AG20443 (cell line): ENCODE data around the gene KCNT2.

Experiments used
- DNase-seq: peaks from one replicate; pipeline ENCODE4 v3.0.0; 2012; ENCODE audit warnings: low spot score, mixed read lengths

KCNT2 gene

DNA sequence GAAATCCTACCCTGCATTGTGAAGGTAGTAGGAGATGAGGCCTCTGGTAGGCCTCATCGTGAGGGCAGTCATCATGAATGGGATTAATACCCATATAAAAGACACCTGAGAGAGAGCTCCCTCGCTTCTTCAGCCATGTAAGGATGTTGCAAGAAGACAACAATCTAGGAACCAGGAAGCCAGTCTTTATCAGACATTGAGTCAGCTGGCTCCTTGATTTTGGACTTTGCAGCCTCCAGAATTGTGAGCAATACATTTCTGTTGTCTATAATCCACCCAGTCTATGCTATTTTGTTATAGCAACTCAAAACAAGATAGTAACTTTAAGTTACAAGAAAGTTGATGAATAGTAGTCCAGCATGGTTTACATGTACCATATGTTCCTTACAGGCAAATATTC is 208.5 kb downstream of the KCNT2 start:
- DNase-seq = no peak

DNA sequence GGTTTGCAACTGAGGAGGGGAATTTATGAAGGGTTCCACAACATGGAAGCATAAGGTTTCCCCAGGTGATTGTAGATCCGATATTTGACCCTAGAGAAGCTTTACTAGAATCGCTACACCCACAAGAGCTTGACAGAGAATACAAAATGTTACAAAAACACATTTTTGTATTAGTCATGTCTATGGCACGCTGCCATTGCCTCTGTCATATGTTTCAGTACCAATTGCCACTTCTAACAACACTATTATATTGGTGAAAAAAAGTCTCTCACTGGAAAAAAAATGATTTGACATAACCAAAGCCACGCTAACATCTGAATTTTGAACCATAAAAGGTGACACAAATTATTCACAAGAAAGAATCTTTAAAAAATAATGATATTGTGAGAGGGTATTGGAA is 214.5 kb downstream of the KCNT2 start:
- peak; percentile 13 for DNase-seq

DNA sequence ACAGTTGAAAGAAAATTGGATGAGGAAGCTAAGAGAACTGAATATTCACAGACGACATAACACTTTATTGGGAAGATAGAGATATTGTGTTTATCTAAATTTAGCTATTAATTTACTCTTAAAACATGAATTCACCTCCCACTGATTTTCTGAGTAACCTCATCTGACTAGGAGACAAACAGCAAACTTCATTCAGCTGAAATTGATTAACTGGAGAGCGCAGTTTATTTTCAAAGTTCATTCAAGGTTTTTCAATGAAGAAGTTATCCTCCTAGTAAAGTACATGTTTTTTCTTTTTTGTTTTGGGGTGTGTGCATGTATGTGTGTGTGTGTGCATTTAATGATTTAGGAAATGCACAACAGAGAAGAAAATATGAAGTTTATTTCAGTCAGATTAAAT is 215.0 kb downstream of the KCNT2 start:
- no peak for DNase-seq

DNA sequence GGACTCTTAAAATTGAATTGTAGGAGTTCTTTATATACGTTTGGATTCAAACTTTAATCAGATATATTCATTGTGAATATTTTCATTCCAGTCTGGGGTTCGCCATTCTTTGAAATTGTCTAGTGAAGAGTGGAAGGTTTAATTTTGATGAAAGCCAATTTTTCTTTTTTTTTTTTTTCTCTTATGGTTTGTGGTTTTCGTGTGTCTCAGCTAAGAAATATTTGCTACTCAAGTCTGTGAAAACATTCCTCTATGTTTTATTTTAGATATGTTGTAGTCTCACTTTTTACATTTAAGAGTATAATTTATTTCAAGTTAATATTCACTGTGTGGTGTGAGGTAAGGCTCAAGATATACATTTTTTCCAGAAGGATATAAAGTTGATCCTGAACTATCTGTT is 220.5 kb downstream of the KCNT2 start:
- peak; percentile 14 for DNase-seq

DNA sequence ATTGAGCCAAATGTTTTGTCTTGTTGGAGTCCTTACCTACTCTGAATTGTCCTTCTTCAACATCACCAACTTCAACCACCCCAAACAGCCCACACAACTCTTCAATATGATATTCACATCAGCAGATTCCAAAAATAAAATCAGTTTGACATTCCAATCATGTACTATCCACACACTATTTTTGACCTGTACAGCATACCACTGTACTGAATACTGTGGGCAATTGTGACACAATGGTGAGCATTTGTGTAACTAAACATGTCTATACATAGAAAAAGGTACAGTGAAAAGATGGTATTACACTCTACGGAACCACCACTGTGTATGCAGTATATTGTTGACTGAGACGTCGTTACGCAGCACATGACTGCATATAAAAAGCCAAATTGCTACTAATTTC is 223.1 kb downstream of the KCNT2 start:
- DNase-seq = no peak

DNA sequence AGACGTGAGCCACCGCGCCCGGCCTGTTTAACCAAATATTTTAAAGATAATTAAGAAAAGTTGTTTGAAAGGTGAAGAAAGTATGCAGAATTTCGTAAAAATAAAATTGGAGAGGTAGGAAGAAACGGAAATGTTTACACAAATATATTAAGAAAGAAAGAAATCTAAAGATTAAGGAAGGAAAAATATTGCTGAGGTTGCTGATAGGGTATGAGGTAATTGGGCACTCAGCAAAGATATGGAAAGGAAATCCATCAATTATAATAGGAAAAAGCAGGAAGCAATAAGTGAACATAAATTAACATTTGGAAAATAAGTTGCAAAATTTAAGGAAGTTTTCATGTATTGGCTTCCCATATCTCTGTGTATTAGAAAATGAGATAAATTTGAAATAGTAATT is 225.9 kb downstream of the KCNT2 start:
- no peak for DNase-seq

DNA sequence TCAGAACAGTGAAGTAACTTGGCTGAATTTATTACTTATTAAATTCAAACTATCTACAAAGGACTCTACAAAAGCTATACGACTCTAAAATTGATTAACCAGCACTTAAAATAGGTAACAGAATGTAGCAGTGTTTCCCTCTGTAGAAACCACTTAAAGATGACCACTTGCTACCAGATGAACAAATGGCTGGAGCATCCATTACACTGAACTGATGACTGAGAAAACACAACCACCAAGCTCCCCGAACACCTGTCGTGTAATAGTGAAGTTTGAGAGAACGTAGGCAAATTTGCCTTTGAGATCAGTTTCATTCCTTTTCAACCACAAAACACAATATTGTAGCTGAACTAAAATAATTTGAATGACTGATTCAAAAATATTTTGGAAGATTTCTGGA is 226.7 kb downstream of the KCNT2 start:
- DNase-seq = no peak

DNA sequence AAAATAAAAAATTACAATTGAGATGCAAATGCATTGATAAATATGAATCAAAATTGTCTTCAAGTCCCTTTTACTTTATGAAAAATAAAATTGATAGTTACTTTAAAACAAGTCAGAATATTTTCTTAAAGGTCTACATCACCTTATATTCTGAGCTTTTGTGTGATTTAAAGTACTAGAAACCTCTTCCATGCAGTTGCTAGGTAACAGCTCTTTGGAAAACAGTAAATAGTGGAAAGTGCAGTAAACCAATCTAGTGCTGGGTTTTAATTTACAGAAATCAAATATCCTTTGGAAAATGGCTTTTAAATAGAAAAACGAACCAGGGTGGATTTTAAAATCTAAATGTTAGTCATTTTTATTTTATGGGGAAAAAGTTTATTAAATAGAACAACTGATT is 227.9 kb downstream of the KCNT2 start:
- no peak for DNase-seq

DNA sequence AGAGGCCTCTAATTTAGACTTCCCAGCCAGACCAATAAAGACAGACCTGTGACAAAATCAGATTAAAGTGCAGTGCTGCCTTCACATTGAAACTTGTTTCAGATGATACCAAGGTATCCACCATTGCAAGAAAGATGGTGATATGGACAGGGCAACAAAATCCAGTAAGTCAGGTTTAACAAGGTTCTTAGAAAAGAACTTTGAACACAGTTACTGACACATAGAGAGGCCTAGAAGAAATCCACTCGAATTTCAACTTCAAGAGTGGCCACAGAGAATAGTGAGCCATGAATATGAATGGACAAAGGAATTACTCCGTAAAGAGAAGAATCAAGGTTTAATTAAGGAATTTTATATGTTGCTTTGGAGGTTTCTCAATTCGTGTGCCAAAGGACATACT is 230.4 kb downstream of the KCNT2 start:
- no peak for DNase-seq

DNA sequence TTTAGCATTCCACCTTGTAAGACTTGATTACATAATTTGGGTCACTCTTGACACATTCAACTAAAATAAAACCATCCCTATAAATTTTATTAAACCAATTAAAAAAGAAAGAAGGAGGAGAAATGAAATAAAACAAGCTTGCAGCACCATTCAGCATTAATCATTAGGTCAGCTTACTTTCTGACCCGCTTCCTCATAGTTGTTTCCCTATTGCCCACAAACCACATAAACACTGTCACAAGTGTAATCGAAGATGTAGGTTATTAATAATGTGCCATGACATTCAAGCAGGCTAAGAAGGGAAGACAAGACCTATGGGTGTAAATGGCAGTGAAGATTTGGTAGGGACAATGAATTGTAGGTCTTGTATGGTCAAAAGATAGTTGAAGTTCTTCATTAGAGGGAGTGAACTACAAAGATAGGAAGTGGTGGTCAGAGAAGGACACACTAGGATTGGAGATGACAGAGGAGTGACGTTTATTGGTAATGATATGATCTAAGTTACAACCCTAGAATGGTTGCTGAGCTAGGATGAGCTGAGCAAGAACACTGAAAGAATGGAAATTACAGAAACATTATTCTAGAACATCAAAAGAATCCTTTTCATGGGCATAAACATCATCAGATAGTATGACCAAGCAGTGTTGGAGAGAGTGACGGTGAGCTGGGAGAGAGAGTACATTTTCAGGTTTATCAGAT is 231.5 kb downstream of the KCNT2 start:
- DNase-seq = no peak

DNA sequence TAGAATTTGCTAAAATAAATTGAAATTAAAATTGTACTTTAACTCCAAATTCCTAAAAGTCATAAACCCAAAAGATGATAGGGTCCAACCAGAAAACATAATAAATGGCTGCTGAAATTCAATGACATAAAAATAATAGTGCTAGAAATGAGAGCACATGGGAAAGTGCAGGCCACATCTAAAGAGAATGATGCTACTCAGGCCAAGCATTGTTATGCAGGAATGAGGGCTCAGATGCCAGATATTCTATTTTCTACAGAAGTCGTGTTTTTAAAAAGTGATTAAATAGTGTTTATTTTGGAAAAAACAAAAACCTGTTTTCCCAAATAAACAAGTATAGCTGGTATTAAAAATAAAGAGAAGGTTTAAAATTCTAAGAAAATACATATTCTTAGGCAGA is 234.4 kb downstream of the KCNT2 start:
- no peak for DNase-seq

DNA sequence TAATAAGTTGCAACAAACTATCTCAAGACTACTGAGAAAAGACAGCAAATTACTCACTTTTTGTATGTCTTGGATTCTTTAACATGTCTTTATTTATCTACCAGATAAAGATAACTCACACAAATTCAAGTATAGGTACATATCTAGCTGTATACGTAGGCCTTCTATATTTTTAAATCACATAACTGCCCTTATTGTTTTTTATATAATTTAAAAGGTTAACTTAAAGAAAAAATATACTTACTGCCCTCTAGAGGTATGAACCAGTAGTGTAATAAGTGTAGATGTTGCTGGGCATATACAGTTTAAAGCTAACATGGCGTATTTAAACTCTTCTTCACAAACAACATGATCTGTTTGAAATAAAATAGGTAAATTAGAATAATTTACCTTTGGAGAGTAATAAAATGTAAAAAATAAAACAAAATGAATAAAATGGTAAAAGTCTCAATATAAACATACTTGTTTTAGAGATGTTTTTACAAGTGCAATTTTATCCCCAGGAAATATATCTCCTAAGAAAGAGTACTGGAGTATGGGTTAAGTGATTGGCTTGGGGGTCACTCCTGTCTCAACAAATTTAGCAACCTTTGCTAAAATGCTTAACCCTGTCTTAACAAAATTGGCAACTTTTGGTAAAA is 235.2 kb downstream of the KCNT2 start:
- peak; percentile 13 for DNase-seq

DNA sequence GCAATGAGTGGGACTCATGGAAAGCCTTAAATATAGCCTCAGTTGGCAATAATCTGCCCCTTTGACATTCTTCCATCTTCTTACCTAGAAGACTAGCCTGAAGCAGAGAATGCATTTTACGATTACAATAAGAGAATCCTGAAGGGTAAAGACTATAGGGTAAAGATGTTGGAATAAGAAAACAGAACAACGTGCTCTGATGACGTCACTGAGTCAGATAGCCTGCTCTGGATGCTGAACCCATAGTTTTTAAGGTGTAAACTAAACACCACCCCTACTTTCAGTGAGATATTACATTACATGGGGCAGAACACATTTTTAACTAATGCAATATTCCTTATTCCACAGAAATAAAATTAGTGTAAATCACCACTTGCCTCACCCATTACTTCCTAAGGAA is 240.4 kb downstream of the KCNT2 start:
- no peak for DNase-seq

DNA sequence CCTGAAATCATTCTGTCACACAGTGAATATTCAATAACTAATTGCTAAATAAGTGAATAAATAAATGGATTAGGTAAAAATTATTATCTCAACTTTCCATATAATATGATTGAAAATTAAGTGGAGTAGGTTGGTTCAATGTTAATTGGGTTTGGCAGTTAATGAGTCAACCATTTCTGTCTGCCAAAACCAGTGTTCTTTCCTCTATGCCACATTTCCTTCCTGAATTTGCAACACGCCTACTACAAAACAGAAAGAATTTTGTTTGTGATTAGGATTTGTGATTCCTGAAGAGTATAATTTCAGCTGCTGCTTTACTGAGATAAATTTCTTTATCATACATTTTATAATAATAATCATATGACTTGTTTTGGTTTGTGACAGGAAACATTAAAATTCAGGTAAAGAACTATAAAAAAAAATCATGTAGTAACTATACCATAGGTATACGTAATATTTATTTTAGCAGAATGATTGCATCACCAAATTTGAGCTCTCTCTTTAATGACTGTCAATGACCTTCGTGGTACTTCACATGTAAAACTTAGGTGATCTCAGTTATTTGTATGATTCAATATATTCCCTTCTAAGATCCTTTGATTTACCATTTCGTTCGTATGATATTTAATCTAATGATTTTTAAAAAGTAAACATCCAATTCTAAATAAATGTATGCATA is 241.3 kb downstream of the KCNT2 start:
- DNase-seq = no peak

DNA sequence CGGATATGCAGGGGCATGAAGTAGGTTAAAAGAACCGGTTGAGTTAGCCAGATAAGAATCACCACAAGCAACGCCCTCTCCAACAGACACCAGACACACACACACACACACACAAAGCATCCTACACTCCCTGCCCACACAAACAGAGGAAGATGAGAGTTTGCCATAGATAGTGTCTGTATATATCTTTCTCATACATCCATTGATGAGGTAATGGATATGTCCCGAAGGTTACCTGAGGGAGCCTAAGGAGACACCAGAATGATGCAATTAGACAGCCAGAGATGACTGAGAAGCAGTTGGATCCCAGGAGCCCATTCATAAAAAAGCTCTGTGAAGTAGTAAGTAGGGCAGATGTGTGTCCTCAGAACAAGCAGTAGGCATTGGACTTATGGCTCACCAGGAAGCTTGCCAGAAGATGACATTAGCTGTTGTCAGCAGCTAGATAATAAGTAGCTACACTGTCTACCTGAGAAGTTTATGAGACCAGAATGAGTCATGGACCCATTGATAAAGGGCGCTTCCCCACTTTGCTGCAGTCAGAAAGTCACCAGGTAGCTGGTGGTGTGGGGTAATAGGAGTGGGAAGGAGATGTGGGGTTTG is 247.0 kb downstream of the KCNT2 start:
- DNase-seq = no peak

DNA sequence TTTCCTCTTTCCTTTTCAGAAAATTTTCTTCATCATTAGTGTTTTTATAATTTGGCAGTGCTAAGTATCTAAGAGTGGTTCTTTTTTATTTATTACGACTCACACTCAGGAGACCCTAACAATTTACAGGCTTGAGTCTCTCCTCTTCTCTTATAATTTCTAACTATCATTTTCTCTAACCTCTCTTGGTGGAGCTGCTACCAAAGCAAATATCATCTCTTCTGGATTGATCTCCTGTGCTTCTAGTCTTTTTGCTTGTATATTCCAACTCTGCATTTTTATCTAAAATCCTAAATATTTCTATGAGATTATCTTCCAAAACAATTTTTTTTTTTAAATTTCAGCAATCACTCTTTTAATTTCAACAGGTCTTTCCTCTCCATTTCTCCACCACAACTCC is 250.3 kb downstream of the KCNT2 start:
- no peak for DNase-seq

DNA sequence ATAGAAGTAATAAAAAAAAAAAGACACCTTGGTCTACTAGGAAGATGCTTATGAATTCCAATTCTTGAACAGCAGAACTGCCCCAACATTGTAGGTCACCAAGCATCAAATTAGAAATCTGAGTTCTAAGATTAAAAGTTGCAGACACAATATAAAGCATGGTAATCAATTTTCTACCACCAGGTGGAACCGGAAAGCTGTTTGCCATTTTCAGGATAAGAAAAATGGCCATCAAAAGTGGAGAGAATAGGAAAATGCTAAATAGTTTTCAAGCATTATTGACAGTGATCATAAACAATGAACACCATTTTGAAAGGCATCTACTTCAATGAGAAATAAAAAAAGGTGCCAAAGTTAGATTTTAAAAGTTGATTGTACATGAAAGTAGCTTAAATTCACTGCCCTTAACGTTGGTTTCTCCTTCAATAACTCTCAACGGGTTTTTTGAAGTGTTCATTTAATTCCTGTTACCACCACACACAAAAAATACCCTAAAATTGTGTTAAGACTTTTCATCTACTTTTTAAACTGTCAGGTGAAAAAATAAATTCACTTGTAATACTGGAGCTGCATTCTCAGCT is 252.9 kb downstream of the KCNT2 start:
- peak; percentile 23 for DNase-seq

DNA sequence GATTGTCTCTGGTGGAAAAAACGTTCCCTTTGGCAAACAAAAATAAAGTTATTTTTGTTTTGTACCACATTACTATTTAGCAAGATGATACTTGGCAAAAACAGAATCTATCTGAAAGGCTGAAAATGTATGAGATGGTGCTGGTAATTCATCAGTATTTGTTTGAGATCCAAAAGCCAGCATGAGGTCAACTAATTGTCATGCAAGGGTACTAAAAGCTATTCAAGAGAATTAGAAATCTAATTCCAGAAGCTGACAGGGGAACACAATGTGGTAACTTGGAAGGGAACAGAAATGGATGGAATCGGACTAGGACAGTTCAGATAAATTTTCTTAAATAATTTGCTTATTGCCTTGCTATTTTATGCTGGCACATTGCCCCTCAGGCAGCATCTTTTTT is 263.8 kb downstream of the KCNT2 start:
- DNase-seq = no peak

DNA sequence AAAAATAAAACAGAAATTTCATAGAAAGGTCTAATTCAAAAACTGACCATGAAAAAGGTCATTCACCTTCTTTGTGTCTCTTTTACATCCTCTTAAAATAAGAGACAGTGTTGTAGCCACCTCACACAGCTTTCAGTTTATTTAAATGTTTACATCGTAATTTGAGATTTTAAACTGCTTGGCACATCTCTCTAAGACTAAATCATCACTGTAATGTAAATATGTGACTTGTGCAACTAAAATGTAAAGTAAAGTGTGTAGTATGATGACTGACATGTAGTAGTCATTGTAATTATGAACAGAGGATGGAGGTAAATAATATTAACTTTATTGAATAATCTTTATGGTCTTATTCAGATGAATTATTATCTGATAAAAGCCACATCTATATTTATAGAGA is 283.9 kb downstream of the KCNT2 start:
- DNase-seq = no peak

DNA sequence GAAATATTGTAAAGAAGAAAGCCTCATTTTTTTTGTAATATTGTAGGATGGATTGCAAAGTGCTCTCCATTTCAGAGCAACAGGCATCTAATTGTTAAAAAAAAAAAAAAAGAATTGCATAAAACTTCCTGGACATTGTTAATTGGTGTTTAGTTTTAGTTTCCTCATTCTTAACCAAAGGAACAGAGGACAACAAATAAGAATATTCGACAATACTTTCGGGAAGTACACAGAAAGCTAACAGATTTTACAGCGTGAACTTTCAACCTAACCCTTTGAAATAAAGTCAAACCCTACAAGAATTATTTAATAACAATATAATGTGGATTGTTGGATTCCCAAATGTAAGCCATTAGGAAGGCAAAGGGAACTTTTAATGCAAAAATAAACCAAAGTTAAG is 284.4 kb downstream of the KCNT2 start:
- DNase-seq = no peak

DNA sequence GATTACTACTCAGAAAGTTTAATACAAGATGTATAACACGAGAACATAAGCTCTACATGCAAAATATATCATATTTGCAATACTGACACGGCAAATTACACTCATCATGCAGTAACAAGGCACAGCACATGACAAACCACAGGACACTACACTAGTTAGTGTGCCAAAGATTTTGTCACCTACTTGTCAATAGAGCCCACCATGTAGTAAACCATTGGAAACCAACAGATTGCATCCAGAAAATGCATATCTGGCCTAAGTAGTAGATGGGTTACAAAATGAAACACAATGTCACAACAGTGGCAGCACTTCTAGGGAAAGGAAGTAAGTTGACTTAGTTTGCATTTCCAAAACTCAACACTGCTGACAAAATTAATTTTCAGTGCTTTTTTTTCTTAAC is 288.9 kb downstream of the KCNT2 start:
- no peak for DNase-seq
